ENCODE results near the gene PTOV1. TPM values are rescaled to one million over a fixed set of nuclear protein-coding genes. Genes with fewer than 3 reads are reported as not detected.

PTOV1 gene
- total and polyA plus RNA-seq, 2 of the 8 experiments (the other 6 are each of a cell fraction or from before 2014, with no cell fraction given): 147 to 251 TPM

GRCh38 chr19:49805822-49806619 is 44.9 kb upstream of the PTOV1 start:
- WGBS, 2 experiments (ENCODE audit: extremely low coverage in 1 of 2, insufficient coverage in 1 of 2, insufficient read length in 1 of 2, insufficient replicate concordance in 2 of 2, low coverage in 1 of 2, low lambda C conversion rate in 2 of 2, missing lambda C conversion rate in 1 of 2): 90% methylated on average over 14 of the region's 20 CpGs; no CpG with 5 or more reads in 1 of the 2 experiments
- peak overlapping the region; percentile 35; the same call in 1 of the 2 replicates for H4K8ac ChIP-seq (ENCODE audit: extremely low read depth, insufficient read depth, low read length)
- no peak overlapping the region for H3K4me2 ChIP-seq (ENCODE audit: insufficient read depth in 1 of 2, low read depth in 2 of 2, low read length in 2 of 2)
- H3K4me3 ChIP-seq (ENCODE audit: extremely low read depth in 1 of 4, insufficient read depth in 2 of 4, low read depth in 3 of 4, low read length in 4 of 4): no peak overlapping the region
- H3K79me2 ChIP-seq (ENCODE audit: control insufficient read depth in 1 of 2, insufficient read depth in 2 of 2, low read length in 2 of 2): no peaks in the 10 kb centered on the region
- ChIA-PET CTCF (ENCODE audit: partially characterized antibody) (interaction anchor here (0.8 to 2.6 kb wide), 14 partner anchors 10 to 259 kb away, joined by 3 to 19 read pairs (median 4); partner anchors contain the start of genes AP2A1 and CPT1C), POLR2A (ENCODE audit: partially characterized antibody) (interaction anchor here (0.8 to 2.2 kb wide), 15 partner anchors 13 to 167 kb away, joined by 3 to 10 read pairs (median 4); partner anchors contain the start of genes ADM5, AP2A1, CPT1C and PRMT1)
- H2AK5ac ChIP-seq (ENCODE audit: low read depth, low read length): no peak overlapping the region
- no peaks in the 10 kb centered on the region; the same call in 1 of the 2 replicates for H3K79me1 ChIP-seq (ENCODE audit: low read depth, low read length)
- no peak overlapping the region for H2BK5ac ChIP-seq (ENCODE audit: low read depth, low read length)
- H3K4me1 ChIP-seq (replicated peaks in 1 of 4; ENCODE audit: control insufficient read depth in 3 of 4, insufficient read depth in 4 of 4, low read length in 3 of 4): peaks cover 4 to 27% (median 17%) of the 10 kb centered on the region in 4 experiments
- H3K14ac ChIP-seq (ENCODE audit: insufficient read length): no peak overlapping the region
- H3K23ac ChIP-seq (ENCODE audit: insufficient read length): no peak overlapping the region
- H4K20me1 ChIP-seq (replicated peaks in 1 of 2; ENCODE audit: control insufficient read depth in 1 of 2, insufficient read depth in 2 of 2, low read length in 2 of 2): peaks cover 0 to 11% of the 10 kb centered on the region in 2 experiments
- H4K5ac ChIP-seq (ENCODE audit: insufficient read length, low read depth, low read length): no peak overlapping the region
- no peak overlapping the region for H3K9ac ChIP-seq (replicated peaks in 1 of 4; ENCODE audit: extremely low read depth in 1 of 4, low read depth in 3 of 4, low read length in 3 of 4)
- no peak overlapping the region for H2BK15ac ChIP-seq (ENCODE audit: low read length)
- H3K9me3 ChIP-seq (ENCODE audit: insufficient read depth in 2 of 2, low read depth in 1 of 2, low read length in 1 of 2): no peaks in the 10 kb centered on the region
- H2AFZ ChIP-seq (ENCODE audit: low read length): no peak overlapping the region
- TF ChIP-seq KDM1A (IDR thresholded peaks at IDR 0.05; ENCODE audit: borderline replicate concordance, low read length) (peak; percentile 95; the same call in 1 of the 2 replicates), PHF8 (conservative IDR thresholded peaks at IDR 0.05; ENCODE audit: low read depth, low read length) (no peak)
- no peak overlapping the region for H3K4ac ChIP-seq (replicated peaks; ENCODE audit: insufficient read length, low read depth, low read length)
- H3K36me3 ChIP-seq (ENCODE audit: control insufficient read depth in 2 of 4, insufficient read depth in 4 of 4, low read length in 3 of 4): peaks cover 2 to 12% (median 5%) of the 10 kb centered on the region in 4 experiments; a peak in 6 of 8 replicates
- H3K27me3 ChIP-seq (replicated peaks in 1 of 4; ENCODE audit: control insufficient read depth in 3 of 4, extremely low read depth in 1 of 4, insufficient read depth in 3 of 4, low read length in 3 of 4): no peaks in the 10 kb centered on the region
- no peak overlapping the region for H2BK12ac ChIP-seq (ENCODE audit: low read depth, low read length)
- H3K27ac ChIP-seq (ENCODE audit: low read depth, low read length): no peak overlapping the region
- peaks cover 4% of the 10 kb centered on the region; the same call in 1 of the 2 replicates for H3K23me2 ChIP-seq (ENCODE audit: low read depth, low read length)
- no peak for FAIRE-seq
- no peak overlapping the region for H4K91ac ChIP-seq (replicated peaks; ENCODE audit: insufficient read length, low read length)
- no peak overlapping the region for H2BK20ac ChIP-seq (ENCODE audit: low read length)
- no peak overlapping the region for H3K18ac ChIP-seq (ENCODE audit: extremely low read depth, low read length)
- no peak for DNase-seq (ENCODE audit: low read depth in 1 of 2, low spot score in 2 of 2)
- no peak overlapping the region for H3K56ac ChIP-seq (replicated peaks; ENCODE audit: insufficient read length, low read depth, low read length)
- no peak overlapping the region for H2BK120ac ChIP-seq (replicated peaks; ENCODE audit: low read depth, low read length)

All from H1 (cell line).